Posterior vena cava (tissue), 2 donors: ENCODE results near the gene VPS18. TPM values are rescaled to one million over a fixed set of nuclear protein-coding genes. Genes with fewer than 3 reads are reported as not detected.
A peak's percentile ranks its signal among the peaks of the same experiment; 100 is the strongest.

Experiments
- DNase-seq: peaks from one replicate; pipeline ENCODE4 v3.0.0-alpha.2; 2020; ENCODE audit warnings: low spot score
- intact Hi-C, 2 donors: fragments of 100-400 bp; cut with DNase I; formaldehyde crosslinking; loops; one replicate each; pipeline versions ENCODE4 v1.14.1 to v1.14.2; 2022 to 2023
- total RNA-seq, 2 donors: library from RNA; stranded (reverse); fragmentation: NEBNext Ultra II Directional; extraction: Animal tissue kit (Norgen Biotek cat#: 25700); gene quantifications; one replicate each; pipeline ENCODE4 v1.2.1, GENCODE V29; 2021
- donor health status: DM: yes; HTN: yes; CAD: no.
- donor health status: DM: yes; HTN: yes; CAD: no.

The VPS18 gene
- total RNA-seq, 2 donors from 2014 or later: 21.9 to 23.3 TPM

DNA sequence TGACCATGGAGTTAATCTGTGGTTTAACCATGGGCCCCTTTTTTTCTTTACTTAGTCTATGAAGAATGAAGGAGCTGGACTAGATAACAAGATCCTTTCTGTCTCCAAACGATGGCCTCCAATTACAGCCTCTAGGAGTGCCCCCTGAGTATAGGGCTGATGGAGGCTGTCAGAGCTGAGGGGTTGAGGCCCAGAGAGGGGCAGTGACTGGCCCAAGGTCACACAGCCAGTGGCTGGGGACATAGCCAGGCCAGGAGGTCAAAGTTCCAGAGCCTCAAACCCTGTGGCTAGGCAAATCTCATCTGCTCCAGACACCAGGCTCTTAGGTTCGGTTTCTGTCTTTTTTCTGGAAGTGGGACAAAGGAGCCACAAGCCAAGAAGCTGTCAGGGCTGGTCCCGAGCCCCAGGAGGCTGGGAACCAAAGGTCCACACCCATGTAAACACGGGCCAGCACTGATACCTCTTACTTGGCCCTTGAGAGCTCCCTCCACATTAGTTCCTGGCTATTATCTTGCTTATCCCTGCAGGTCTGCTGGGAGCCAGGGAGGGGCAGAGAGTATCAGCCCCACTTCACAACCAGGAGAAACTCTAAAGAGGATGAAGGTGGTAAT is 30.5 kb upstream of the VPS18 start:
- intact Hi-C loops: no loop called here
- DNase-seq: peak; percentile 43

DNA sequence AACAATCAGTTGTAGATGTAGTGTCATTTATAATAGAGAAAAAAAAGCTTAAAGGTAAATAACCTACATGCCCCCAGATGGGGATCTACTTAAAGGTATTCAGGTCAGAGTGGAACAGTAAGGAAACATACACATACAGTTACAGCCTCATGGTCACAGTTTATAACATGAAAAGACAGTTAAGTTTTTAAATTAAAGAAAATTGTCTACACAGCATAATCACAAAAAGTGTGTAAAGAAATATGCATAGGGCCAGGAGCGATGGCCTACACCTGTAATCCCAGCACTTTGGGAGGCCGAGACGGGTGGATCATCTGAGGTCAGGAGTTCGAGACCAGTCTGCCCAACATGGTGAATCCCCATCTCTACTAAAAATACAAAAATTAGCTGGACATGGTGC is 27.1 kb upstream of the VPS18 start:
- intact Hi-C loops: no loop called here
- DNase-seq: no peak

DNA sequence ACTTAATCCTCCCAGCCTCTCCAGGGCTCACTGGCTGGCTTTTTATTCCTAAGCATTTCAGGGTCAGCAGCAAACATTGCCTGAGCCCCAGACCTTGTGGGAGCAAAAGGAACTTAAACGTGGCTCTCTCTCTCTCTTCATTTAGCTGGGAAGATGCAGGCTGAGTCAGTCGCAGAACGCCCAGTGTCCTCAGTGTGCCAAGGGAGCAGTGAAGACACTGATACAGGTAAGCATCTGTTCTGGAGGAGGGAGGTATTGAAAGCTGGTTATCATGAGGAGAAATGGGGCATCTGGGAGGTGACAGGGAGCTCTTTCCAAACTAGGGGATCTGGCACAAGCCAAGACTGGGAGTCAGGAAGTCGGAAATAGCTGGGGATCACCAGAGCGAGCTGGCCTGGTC is 24.6 kb upstream of the VPS18 start:
- intact Hi-C loops: no loop called here
- DNase-seq: no peak

DNA sequence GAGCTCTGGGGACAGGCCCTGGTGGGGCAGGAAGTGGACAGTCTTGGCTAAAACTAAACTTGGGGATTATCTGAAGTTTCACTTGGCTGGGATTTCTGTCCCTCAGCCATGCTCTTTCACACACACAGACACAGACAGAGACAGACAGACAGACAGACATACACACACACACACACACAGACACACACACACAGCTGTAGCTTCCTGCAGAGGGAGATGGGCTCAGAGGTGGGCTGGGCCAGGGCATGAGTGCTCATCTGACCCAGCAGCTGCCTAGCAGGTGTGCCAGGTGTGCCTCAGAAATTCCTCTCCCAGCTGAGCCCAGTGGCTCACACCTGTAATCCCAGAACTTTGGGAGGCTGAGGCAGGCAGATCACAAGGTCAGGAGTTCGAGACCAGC is 23.5 kb upstream of the VPS18 start:
- intact Hi-C loops: no loop called here
- DNase-seq: no peak

DNA sequence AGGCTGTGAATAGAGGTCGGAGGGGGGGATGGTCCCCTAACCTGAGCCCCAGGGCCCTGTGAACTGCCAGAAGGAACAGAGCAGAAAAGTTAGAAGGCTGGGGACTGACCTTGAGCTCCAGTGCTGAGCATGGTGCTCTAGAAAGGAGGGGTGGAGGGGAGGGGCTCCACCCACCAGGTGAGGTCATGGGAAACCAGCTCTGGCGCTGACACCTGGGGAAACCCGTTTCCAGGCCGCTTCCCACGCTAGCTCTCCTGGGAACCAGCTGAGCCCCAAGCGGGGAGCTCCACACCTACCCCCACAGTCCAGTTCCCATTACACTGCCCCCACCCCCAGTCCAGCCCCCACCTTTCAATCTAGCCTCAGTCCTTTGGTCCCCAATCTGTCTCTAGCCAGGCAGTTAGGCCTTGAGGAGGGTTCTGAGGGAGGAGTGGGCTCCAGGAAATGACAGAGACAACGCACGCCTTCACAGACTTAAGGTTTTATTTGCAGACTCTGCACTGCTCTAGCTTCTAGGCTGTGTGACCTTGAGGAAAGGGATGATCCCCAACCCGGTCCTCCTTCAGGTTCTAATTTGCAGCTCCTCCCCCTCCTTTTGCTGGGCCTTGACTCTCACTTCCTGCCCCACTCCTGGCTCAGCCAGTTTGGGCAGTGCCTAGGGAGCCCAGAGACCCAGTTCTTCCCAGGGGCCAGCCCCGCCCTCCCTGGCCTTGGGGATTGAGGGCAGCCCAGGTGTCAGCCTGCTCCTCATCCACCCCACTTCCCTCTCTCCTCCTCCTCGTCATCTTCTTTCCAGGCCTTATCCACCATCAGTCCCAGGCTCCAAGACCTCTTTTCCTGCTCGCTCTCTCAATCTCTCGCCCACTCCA is 22.3 kb upstream of the VPS18 start:
- no peak for DNase-seq
- intact Hi-C loops: loop anchor here in 1 of 2 donors (2.0 kb wide), 1 partner anchor 19 kb away; no protein-coding TSS in a partner anchor

DNA sequence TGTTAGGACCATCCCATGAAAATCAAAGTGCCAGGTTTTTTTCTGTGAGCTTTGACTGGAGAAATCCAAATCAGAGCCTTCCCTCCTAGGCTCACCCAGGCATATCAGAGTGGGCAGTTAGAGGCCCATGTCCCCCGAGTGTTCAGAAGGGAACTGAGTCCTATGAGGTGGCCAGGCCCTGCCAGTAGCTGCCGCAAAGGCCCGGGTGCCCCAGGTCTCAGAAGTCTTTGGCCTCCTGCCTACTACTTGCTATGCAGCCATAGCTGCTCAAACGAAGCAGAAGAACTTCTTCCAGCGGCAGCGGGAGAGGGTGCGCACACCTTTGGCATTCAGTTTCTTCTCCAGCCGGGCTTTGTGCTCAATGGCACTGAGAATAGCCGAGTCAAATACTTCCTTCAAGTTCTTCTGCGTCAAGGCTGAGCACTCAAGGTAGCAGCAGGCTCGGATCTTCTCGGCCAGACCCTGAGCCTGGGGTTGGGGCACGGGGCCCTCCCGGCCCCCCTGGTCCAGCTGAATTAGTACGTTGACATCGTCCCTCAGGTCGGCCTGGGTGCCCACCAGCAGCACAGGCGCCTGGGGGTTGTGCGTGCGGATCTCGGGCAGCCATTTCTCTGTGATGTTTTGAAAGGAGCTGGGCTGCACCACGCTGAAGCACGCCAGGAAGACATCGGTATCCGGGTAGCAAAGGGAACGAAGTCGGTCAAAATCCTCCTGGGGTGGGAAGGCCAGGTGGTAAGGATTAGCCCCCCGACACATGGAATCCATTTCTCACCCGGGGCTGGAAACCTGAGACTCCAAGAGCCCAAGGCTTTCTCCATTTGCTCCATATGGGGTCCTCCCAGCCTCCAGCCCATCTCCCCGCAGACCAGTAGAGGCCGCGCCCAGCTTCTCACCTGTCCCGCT is 21.2 kb upstream of the VPS18 start:
- DNase-seq: peak; percentile 43
- intact Hi-C loops: loop anchor here in 1 of 2 donors (2.0 kb wide), 1 partner anchor 18 kb away; no protein-coding TSS in a partner anchor

DNA sequence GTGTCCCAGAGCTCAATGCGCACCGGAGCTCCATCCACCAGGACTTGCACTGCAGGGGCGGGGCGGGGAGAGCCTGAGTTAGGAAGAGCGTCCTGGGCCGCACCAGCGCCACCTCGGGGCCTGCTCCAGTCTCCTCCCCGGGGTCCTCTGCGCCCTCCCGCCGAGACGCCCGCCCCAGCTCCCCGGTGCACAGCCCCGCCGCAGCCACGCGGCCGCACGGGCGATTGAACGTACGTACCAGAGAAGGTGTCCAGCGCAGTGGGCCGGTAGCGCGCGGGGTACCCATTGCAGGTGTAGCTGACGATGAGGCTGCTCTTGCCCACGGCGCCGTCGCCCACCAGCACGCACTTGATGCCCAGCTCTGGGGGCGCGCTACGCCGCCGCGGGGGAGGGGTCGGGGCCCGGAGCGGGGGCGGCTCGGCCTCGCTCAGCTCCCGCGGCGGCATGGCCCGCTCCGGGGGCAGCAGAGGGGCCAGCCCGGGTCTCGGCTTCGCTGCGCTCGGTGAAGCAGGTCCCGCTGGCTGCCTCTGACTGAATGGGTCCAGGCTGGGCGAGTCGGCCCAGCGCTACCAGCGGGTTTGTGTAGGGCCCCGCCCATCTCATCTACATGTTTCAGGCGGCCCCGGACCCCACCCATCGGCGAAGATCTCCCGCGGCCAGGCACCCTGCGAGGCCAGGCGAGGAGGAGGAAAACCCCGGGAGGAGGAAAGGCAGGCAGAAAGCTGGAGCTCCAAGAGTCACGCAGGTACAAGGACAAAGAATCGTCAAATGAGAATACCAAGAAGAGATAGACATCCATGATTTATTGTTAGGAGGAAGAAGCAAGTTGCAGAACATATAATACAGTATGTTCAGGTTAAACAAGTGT is 20.3 kb upstream of the VPS18 start, which contains the start of gene RHOV:
RHOV (minus strand) TSS at position 541 of the 868 bp plus-strand sequence; CDS start at position 446, 95 bp downstream.
- intact Hi-C loops: loop anchor here in 1 of 2 donors (2.0 kb wide), 1 partner anchor 17 kb away; no protein-coding TSS in a partner anchor
- DNase-seq: no peak

DNA sequence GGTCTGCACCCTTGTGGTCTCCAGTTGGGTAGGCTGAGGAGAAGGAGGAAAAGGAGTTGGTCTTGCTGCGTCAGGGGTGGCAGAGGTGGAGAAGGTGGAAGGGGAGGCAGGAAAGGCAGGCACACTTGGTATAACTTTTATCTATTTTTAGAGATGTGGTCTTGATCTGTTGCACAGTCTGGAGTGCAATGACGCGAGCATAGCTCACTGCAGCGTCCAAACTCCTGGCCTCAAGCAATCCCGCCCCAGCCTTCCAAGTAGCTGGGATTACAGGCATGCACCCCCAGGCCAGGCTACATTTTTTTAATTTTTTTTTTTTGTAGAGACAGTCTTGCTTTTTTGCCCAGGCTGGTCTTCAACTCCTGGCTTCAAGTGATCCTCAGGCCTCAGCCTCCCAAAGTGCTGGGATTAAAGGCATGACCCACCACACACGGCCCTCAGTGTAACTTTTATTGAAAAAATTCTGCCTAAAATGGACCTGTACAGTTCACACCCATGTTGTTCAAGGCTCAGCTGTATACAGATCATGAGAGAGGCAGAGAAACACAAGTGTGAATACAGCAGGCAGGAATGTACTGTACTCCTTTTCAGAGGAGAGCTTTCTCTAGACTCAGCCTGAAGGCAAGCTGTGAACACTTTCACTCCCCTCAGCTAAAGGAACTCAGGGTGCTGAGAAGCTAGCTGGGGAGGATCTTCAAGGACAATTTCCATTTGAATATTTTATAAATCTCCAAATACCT is 18.1 kb upstream of the VPS18 start:
- intact Hi-C loops: no loop called here
- no peak for DNase-seq

DNA sequence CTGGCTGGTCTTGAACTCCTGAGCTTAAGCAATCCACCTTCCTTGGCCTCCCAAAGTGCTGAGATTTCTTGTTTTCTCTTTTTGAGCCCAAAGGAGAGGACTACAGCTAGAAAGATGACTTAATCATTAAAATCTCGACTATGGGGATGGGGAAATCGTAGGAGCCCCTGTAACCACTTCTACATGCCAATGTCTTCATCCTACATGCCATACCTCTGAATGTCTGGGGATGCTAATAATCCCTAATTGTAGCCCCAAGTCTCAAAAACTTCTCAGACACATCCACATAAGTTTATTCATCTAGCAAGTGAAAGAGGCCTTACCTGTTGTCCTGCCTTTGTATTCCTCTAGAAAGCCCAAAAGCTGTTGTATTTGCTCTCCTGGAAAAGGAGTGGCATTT is 16.6 kb upstream of the VPS18 start:
- intact Hi-C loops: no loop called here
- DNase-seq: no peak

DNA sequence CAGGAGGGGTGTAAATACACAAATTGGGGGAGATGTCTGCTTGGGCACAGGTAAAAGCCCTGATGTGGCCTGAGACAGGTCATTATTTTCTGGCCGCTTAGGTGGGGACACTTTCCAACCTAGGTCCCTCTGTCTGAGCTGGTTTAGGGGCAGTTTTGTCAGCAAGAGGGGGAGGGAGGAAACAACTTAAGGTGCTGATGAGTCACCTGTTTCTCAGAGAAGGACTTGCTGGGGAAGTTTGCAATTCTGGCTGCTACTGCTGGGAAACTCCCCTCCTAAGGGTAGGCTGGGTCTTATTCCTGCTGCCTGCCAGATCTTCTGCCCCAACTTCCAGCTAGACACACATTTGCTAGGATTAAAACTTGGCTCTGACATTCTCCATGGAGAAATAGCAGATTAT is 15.5 kb upstream of the VPS18 start:
- peak; percentile 13 for DNase-seq
- intact Hi-C loops: no loop called here

DNA sequence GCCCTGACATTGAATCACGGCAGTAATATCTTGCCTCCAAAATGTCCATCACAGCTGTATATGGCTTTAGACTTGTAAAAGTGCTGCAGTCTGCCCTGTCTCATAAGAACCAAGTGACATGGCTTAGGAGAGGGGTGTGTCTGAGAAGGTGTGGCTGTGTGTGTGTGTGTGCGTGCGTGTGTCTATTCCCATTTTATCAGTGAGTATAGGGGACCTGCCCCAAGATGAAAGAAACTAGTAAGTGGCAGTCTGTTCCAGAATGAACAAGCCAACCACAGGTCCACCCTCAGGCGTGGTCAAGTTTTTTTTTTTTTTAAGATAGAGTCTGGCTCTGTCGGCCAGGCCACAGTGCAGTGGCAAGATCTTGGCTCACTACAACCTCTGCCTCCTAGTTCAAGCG is 14.6 kb upstream of the VPS18 start:
- DNase-seq: peak; percentile 12
- intact Hi-C loops: no loop called here

DNA sequence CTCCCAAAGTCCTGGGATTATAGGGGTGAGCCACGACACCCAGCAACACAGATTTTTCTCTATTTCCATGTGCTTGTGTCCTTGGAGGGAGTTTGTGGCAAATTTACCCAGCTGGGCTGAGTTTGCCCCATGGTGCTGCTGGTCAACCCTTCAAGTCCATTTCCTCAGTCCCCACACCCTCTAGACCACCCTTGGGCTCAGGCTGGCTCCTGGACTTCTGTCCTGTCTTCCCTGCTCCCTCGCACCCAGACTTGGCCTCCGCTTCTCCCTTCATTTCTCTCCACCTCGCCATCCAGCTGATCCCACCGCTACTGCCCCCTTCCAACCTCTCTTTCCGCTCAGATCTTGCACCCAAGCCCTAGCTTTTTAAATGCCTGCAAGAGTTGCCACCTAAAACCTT is 12.9 kb upstream of the VPS18 start:
- intact Hi-C loops: no loop called here
- peak; percentile 32 for DNase-seq

DNA sequence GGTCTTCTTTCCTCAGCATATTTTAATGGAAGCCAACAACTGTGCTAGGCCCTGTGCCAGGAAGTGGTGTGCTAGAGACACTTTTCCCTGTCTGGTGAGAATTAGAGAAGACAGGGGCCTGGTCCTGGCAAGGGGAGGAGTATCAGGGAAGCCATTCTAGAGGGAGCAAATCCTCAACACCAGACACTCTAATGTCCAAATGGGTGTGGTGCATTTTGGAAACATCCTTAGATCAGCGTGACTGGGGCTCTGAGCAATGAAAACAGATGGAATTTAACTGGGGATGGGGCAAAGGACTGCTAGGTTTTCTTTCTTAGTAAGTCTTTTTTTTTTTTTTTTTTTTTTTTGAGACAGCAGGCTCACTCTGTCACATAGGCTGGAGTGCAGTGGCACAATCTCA is 7.7 kb upstream of the VPS18 start:
- no peak for DNase-seq
- intact Hi-C loops: no loop called here

DNA sequence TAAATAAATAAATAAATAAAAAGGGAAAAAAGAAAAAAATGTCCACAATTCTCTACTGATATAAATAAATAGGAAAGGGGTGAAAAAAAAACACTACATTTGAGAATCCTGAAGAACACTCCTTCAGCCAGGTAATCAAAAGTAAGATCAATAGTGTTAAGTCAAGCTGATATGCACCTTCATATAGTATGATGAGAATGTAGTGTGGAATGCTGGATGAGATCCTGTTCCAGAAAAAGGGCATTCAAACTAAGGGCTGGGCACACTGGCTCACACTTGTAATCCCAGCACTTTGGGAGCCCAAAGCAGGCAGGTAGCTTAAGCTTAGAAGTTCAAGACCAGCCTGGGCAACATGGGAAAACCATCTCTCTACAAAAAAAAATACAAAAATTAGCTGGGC is 5.1 kb upstream of the VPS18 start:
- intact Hi-C loops: no loop called here
- DNase-seq: no peak

DNA sequence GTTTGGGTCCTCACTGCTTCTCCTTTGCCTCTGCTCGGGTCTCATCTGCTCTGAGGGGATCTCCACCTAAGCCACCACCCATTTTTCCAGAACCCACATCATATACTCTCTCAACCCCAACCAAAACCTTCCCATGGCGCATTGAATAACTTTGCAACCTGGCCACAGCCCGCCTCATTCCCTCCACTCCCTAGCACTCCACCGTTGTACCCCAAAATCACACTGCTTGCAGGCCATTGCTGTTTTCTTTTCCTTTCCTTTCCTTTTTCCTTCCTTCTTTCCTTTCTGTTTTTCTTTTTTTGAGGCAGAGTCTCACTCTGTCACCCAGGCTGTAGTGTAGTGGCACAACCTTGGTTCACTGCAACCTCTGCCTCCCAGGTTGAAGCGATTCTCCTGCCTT is 3.1 kb upstream of the VPS18 start:
- no peak for DNase-seq
- intact Hi-C loops: loop anchor here (2.0 to 5.0 kb wide), 2 partner anchors 18 to 34 kb away; no protein-coding TSS in a partner anchor

DNA sequence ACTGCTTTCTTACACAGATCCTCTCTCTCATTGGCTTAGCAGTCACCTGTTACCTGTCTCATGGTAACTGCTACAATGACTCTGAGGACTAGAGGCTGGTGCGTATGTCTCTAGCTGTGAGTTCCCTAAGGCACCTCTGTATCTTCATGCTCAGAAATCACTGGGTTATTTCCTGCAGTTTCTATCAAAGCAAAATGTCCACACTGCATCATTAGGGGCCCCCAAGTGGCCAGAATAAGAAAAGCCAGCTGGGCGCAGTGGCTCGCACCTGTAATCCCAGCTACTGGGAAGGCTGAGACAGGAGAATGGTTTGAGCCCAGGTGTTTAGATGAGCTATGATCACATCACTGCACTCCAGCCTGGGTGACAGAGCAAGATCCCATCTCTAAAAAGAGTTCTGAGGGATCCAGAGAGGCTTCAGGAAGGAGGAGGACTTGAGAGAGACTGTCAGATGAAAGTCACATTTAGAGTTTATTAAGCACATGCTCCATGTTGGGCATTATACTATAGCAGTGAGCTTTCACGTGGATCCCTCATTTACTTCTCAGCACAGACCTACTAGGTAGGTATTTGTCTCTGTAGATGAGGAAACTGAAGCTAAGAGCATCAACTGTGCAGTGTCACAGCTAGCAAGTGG is 2.3 kb upstream of the VPS18 start:
- no peak for DNase-seq
- intact Hi-C loops: loop anchor here (2.0 to 5.0 kb wide), 2 partner anchors 19 to 35 kb away; no protein-coding TSS in a partner anchor

DNA sequence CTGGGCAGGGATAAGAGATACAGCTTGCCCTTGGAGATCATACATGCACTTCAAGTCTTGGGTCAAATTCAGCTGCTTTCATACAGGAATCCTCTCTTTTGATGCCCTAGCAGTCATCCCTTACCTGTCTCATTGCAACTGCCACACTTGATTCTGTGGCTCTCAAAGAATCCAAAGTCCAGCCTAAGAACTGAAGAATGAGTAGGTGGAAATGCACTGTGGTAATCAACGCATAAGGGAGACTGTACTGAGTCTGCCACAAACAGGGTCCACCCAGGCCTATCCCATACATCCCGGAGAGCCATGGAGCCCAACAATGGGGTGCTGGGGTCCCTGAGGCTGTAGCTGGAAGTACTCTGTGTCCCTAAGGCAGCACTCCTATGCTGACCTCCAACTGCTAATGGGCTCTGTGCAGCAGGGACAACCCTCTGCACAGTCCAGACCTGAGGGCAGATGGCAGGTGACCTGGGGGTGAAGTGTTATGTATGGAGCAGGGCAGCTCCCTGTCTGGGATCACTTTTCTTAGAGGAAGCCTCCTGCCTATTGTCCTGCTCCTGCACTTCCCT is 1.7 kb upstream of the VPS18 start:
- intact Hi-C loops: loop anchor here in 1 of 2 donors (5.0 kb wide), 1 partner anchor 35 kb away; no protein-coding TSS in a partner anchor
- no peak for DNase-seq
